NCI-H1694 (cell line): ENCODE measurements around the gene LRRC3.

Experiments
- DNase-seq: peaks from one replicate; lab custom pipeline; 2025; lab: John Stamatoyannopoulos, UW

LRRC3 gene

GRCh38 chr21:44423941-44424607 lies 31.2 kb upstream of the LRRC3 start:
- DNase-seq: no peak

GRCh38 chr21:44424608-44425306 lies 30.6 kb upstream of the LRRC3 start:
- DNase-seq: no peak

GRCh38 chr21:44425307-44425894 lies 29.9 kb upstream of the LRRC3 start:
- no peak for DNase-seq

- no peak for DNase-seq
Observed at GRCh38 chr21:44425895-44426662, 29.2 kb upstream of the LRRC3 start.

- DNase-seq: no peak
Observed at GRCh38 chr21:44426663-44427191, 28.6 kb upstream of the LRRC3 start.

- no peak for DNase-seq
Observed at GRCh38 chr21:44427241-44428120, 27.8 kb upstream of the LRRC3 start.

GRCh38 chr21:44428281-44428960 lies 26.9 kb upstream of the LRRC3 start:
- DNase-seq: no peak

GRCh38 chr21:44429894-44430293 lies 25.4 kb upstream of the LRRC3 start:
- no peak for DNase-seq

- DNase-seq: no peak
Observed at GRCh38 chr21:44431300-44431699, 24.0 kb upstream of the LRRC3 start.

GRCh38 chr21:44432841-44433790 lies 22.2 kb upstream of the LRRC3 start:
- DNase-seq: no peak

- DNase-seq: no peak
Observed at GRCh38 chr21:44433791-44434567, 21.3 kb upstream of the LRRC3 start.

- DNase-seq: no peak
Observed at GRCh38 chr21:44434568-44434925, 20.8 kb upstream of the LRRC3 start.

GRCh38 chr21:44434936-44435635 lies 20.2 kb upstream of the LRRC3 start:
- DNase-seq: no peak

GRCh38 chr21:44436111-44436611 lies 19.1 kb upstream of the LRRC3 start:
- DNase-seq: no peak

GRCh38 chr21:44436958-44437357 lies 18.4 kb upstream of the LRRC3 start:
- no peak for DNase-seq

- DNase-seq: no peak
Observed at GRCh38 chr21:44437371-44437695, 18.0 kb upstream of the LRRC3 start.

GRCh38 chr21:44437696-44438431 lies 17.4 kb upstream of the LRRC3 start:
- DNase-seq: no peak
